ENCODE results near the gene SPATA46. TPM values are rescaled to one million over a fixed set of nuclear protein-coding genes. Genes with fewer than 3 reads are reported as not detected.

SPATA46 gene
- total and polyA plus RNA-seq, 9 of the 15 experiments (the other 6 are each of a cell fraction or from before 2014, with no cell fraction given) = 0.04 to 0.11 TPM; not detected in 7

DNA sequence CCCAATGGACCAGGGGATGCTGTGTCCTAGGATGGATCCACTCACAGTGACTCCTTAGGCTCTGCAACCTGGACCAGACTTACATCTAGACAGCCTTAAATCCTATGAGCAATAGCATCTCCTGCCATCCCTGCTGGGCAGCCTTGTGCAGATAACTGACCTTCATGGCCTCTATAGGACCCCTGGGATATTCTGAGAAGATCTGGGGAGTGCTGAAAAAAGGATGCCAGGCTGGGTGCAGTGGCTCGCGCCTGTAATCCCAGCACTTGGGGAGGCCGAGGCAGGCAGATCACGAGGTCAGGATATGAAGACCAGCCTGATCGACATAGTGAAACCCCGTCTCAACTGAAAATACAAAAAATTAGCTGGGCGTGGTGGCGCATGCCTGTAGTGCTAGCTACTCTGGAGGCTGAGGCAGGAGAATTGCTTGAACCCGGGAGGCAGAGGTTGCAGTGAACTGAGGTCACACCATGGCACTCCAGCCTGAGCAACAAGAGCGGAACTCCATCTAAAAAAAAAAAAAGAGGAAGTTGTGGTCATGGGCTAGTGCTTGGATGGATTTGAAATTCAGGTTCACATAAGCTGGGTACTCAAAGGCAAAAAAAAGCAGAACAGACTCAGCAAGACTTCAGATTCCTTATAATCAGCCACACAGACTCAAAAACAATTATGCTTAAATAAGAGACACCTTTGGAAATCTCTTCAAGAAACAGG, 46.2 kb upstream of the SPATA46 start (continued):
- TF ChIP-seq RBM22 (IDR thresholded peaks at IDR 0.05; ENCODE audit: low read depth, low read length, poor library complexity, severe bottlenecking) (no peak), ZNF12 (CRISPR knock-in tag; IDR thresholded peaks at IDR 0.05) (no peak), FOXA1 (IDR thresholded peaks at IDR 0.05; ENCODE audit: borderline replicate concordance) (no peak), ELF4 (CRISPR knock-in tag; IDR thresholded peaks at IDR 0.05) (no peak), ZFPM2 (CRISPR knock-in tag; IDR thresholded peaks at IDR 0.05) (no peak), XRCC5 (IDR thresholded peaks at IDR 0.05; ENCODE audit: low read depth, low read length) (no peak), RHOXF2B (CRISPR knock-in tag; conservative IDR thresholded peaks at IDR 0.05) (no peak), PPARD (CRISPR knock-in tag; IDR thresholded peaks at IDR 0.05) (no peak), TAF7 (tag; IDR thresholded peaks at IDR 0.05) (no peak), HDAC2 (IDR thresholded peaks at IDR 0.05) (peak; percentile 32; the same call in 1 of the 2 replicates), FOXM1 (IDR thresholded peaks at IDR 0.05; ENCODE audit: low read depth) (peak; percentile 27; the same call in 1 of the 2 replicates), FOXM1 (CRISPR knock-in tag; IDR thresholded peaks at IDR 0.05; ENCODE audit: low read depth) (no peak), POLR2G (IDR thresholded peaks at IDR 0.05; ENCODE audit: low read depth, low read length) (no peak), ERF (CRISPR knock-in tag; IDR thresholded peaks at IDR 0.05) (no peak), TRIM24 (IDR thresholded peaks at IDR 0.05) (no peak), KDM1A (IDR thresholded peaks at IDR 0.05) (peak; percentile 44 to 49; a peak in 1 of 4 replicates)
- TF ChIP-seq, protein P1, sequence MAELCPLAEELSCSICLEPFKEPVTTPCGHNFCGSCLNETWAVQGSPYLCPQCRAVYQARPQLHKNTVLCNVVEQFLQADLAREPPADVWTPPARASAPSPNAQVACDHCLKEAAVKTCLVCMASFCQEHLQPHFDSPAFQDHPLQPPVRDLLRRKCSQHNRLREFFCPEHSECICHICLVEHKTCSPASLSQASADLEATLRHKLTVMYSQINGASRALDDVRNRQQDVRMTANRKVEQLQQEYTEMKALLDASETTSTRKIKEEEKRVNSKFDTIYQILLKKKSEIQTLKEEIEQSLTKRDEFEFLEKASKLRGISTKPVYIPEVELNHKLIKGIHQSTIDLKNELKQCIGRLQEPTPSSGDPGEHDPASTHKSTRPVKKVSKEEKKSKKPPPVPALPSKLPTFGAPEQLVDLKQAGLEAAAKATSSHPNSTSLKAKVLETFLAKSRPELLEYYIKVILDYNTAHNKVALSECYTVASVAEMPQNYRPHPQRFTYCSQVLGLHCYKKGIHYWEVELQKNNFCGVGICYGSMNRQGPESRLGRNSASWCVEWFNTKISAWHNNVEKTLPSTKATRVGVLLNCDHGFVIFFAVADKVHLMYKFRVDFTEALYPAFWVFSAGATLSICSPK (IDR thresholded peaks at IDR 0.05; ENCODE audit: borderline replicate concordance) = no peak
- TF ChIP-seq, protein P2, sequence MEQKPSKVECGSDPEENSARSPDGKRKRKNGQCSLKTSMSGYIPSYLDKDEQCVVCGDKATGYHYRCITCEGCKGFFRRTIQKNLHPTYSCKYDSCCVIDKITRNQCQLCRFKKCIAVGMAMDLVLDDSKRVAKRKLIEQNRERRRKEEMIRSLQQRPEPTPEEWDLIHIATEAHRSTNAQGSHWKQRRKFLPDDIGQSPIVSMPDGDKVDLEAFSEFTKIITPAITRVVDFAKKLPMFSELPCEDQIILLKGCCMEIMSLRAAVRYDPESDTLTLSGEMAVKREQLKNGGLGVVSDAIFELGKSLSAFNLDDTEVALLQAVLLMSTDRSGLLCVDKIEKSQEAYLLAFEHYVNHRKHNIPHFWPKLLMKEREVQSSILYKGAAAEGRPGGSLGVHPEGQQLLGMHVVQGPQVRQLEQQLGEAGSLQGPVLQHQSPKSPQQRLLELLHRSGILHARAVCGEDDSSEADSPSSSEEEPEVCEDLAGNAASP (IDR thresholded peaks at IDR 0.05) = no peak
- TF ChIP-seq, protein P3, sequence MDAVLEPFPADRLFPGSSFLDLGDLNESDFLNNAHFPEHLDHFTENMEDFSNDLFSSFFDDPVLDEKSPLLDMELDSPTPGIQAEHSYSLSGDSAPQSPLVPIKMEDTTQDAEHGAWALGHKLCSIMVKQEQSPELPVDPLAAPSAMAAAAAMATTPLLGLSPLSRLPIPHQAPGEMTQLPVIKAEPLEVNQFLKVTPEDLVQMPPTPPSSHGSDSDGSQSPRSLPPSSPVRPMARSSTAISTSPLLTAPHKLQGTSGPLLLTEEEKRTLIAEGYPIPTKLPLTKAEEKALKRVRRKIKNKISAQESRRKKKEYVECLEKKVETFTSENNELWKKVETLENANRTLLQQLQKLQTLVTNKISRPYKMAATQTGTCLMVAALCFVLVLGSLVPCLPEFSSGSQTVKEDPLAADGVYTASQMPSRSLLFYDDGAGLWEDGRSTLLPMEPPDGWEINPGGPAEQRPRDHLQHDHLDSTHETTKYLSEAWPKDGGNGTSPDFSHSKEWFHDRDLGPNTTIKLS (IDR thresholded peaks at IDR 0.05; ENCODE audit: borderline replicate concordance, low read depth) = no peak
- TF ChIP-seq, protein P4, sequence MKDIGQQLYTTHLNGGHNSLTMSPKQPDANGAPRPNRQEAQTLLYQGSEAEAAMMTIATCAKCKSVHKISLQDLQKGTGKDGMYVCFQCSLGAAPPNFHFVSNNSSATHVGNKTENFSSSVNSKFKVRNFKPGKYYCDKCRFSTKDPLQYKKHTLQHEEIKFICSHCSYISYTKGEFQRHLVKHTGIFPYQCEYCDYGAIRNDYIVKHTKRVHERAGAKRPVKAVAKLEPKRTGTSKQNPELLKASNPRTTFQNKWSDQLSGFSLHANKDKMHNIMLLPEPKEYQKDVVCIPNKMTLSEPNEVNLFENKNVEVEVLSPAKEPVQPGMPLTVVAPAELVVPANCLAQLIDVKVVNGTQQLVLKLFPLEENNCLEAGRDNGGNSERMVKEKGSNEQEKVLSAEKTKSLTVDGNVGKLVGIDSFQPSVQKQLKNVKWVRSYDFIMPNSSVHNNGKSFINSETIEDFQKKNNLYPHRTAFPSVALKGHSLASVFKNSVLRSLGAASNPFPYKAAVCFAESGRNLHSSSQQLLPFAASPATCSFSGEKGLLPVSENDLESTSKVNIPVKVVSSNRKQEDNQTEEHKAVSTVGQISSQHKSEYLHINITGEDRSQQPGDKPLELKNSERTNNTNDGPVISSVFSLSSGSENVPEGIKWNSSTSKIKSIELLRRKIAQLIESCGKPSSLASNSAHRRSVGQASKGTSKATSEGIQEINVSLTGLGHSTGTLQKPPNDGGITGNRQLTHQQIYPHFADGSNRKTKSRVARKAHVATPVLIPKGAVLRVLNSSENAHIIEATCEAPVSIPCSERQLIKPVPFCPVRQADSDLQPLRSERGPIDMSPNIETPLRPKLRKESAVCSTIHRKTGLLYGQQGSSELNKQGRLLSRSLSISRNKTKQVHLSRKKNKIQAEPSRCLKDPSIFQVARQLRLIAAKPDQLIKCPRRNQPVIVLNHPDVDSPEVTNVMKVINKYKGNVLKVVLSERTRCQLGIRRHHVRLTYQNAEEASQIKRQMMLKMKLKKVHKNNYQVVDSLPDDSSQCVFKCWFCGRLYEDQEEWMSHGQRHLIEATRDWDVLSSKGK (CRISPR knock-in tag; IDR thresholded peaks at IDR 0.05) = no peak
